B cell (primary cell): Measurements from ENCODE around the gene BTBD6.

ENCODE experiments used
- CTCF ChIP-seq: fragments of 200-600 bp; IDR thresholded peaks from one replicate; pipeline ENCODE4 v1.8.0; 2022; ENCODE audit warnings: antibody characterized with exemption, mild to moderate bottlenecking
- EZH2 ChIP-seq: IDR thresholded peaks from 2 replicates; pipeline ENCODE4 v1.6.1; 2012; ENCODE audit warnings: borderline replicate concordance, low read depth, mild to moderate bottlenecking, moderate library complexity, low read length; ENCODE audit not compliant: insufficient read depth, poor library complexity, severe bottlenecking

GRCh38 chr14:105260959-105261358 is 12.6 kb downstream of the BTBD6 start:
- TF ChIP-seq CTCF (no peak), EZH2 (no peak)
